NCI-H82 treated with DMSO at 0.1 percent for 48 hours (cell line): ENCODE data around the gene SEC16B.
"Not testable (repeated sequence)": the region's sequence is repeated elsewhere in the genome, so short reads cannot be mapped to it uniquely, and the experiment has no call there.

Source experiments
- DNase-seq: peaks from one replicate; lab custom pipeline; 2025; ENCODE audit not compliant: unreplicated experiment; lab: John Stamatoyannopoulos, UW

The SEC16B gene, protein sequence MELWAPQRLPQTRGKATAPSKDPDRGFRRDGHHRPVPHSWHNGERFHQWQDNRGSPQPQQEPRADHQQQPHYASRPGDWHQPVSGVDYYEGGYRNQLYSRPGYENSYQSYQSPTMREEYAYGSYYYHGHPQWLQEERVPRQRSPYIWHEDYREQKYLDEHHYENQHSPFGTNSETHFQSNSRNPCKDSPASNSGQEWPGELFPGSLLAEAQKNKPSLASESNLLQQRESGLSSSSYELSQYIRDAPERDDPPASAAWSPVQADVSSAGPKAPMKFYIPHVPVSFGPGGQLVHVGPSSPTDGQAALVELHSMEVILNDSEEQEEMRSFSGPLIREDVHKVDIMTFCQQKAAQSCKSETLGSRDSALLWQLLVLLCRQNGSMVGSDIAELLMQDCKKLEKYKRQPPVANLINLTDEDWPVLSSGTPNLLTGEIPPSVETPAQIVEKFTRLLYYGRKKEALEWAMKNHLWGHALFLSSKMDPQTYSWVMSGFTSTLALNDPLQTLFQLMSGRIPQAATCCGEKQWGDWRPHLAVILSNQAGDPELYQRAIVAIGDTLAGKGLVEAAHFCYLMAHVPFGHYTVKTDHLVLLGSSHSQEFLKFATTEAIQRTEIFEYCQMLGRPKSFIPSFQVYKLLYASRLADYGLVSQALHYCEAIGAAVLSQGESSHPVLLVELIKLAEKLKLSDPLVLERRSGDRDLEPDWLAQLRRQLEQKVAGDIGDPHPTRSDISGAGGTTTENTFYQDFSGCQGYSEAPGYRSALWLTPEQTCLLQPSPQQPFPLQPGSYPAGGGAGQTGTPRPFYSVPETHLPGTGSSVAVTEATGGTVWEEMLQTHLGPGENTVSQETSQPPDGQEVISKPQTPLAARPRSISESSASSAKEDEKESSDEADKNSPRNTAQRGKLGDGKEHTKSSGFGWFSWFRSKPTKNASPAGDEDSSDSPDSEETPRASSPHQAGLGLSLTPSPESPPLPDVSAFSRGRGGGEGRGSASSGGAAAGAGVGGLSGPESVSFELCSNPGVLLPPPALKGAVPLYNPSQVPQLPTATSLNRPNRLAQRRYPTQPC

DNA sequence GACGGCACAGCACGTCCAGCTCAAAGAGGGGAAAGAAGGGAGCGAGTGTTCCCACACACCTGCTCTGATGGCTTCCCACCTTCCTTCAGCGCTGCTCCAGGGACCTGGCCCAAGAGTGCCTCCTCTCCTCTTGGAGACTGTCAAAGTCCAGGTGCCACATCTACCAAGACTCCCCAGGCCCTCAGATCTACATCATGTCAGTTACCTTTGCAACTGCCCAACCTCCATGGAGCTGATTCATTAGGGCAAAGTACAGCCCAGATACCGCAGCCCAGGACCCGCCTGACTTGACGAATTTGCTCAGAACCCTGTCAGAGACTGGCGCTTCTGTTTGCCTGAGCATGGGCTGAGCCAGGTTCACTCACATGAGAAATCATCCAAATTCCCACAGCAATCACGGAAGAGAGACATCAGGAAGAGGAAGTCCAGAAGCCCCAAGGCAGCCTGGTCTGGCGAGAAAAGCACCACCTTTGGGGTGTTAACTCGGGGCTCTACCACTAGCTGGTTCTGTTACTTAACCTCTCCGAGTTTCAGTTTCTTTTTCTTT lies at the start of gene SEC16B:
SEC16B (minus strand) TSS at position 234 of the 547 bp plus-strand sequence. CDS start 2,077 bp downstream, outside the sequence.
- DNase-seq = no peak

DNA sequence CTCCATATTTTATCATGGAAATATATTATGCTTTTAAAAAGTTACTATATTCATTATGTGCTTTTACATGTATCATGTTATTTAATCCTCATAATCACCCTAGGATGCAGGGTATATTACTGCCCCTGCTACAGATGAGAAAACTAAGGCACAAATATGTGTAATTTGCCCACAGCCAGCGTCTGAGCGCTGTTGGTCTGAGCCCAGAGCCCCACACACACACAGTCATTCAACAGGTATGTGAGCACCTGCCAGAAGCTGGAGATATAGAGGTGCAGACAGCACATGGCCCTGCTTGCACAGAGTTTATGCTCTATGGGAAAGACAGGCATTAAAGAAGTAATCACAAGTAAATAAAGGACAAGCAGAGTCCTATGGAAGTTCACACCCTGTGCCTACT lies 49.8 kb upstream of the SEC16B start:
- DNase-seq = no peak

DNA sequence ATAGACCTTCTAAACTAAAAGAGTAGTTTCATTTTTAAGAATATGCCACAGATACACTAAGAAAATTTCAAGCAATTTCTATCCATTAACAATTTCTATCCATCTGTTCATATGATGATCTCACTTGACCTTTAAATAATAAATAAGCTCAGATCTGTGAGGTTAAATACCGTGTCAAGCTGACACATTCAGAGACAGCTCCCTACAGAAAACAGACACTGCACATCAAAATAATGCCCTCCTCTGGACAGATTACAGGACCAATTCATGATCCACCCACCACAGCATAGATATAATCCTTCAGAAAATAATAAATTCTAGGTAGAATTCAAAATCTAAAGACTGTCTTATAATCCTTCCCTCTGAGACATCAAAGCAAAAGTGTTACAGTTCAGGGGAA lies 49.4 kb upstream of the SEC16B start:
- no peak for DNase-seq

DNA sequence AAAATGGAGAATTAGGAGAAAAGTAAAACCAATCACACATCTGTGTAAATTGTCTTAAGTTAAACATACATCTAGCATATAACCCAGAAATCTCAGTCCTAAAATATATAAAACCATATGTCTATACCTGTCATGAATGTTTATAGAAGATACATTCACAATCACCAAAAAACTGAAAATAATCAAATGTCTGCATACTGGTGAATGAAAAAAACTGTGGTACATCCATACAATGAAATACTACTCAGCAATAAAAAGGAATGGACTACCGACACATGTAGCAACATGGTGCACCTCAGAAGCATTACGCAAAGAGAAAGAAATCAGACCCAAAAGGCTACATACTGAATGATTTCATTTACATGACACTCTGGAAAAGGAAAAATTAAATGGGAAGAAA lies 47.7 kb upstream of the SEC16B start:
- no peak for DNase-seq

DNA sequence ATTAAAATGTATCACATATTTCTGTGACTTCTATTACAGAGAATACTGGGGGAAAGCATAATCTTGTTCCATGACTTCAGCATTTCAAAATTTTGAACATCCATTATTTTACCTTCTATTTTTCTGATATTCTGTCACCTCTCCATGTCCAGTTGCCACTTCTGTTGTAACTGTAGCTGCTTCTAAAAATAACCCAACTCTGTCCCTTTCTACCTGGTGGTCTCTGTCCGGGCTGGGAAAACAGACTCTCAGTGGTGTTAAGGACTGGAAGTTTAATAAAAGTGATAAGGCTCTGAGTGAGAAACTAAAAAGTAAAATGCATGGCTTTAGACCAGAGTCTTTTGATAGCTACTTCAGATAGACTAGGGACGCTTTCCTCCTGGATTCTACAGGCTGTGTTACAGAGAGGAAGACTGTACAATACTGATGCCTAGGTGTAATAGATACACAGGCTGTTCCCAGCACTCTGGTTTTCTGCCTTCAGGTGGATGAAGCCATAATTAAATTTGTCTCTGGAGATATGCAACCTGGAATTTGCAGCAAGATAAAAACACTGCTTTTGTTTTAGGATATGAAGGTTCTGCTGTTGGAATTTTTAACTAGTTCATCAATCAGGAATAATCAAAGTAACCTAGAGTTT lies 42.1 kb upstream of the SEC16B start:
- DNase-seq = no peak

DNA sequence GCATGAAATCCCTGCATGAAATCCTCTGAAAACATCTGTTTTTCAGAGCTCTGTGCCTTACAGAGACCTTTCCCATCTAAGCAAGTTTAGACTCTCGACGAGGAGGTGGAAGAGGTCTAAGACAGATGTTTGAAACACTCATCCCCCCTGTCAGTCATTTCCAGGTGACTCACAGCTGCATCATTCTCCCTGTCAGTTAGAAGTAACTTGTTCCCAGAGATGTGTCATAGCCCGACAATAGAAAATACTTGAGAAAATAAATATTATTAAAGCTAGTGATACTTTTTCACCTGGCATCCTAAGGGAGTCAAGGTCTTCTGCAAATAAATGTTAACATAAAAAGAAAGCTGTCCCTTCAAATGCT lies 41.6 kb upstream of the SEC16B start:
- DNase-seq = no peak

DNA sequence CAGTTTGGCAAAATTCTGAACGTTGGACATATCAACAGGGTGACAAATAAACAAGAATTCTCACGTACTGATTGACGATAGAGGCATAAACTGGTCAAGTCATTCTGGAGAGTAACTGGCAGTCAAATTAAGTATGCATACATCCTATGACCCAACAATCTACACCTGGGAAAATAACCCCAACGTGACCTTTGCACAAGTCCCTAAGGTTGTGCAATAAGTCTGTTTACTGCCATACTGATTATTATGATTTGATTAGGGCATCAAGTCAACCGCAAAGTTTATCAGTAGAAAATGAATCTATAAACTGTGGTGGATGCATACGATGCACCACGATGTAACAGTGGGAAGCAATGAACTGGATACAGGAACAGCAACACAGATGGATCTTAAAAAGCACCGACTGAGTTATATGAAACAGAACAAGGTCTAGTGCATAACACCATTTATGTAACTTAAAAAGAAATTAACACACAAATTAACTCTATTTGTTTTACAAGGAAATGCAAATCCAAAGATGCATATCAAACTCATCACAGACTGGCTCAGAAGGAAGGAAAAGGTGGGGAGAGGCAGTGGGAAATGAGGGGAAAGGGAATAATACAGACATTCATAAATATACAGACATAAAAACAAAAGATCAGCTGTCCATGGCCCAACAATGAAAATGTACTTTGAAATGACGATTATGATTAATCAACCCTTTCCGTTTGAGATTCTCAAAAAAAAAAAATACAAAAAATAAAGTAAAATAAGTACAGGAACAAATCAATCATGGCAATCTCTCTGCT lies 41.0 kb upstream of the SEC16B start:
- DNase-seq = no peak

DNA sequence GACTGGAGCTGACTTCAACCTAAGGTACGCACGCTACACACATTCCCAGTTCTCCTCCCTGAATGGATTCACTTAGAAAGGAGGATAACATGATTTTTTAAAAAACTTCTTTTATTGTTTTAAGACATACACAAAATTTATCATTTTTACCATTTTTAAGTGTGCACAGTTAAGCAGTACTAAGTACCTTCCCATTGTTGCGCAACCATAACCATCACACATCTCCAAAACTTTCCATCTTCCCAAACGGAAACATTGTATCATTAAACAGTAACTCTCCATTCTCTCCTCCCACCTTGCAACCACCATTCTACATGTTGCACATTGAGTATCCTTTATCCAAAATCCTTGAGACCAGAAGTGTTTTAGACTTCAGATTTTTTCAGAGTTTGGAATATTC lies 36.2 kb upstream of the SEC16B start:
- DNase-seq = no peak

DNA sequence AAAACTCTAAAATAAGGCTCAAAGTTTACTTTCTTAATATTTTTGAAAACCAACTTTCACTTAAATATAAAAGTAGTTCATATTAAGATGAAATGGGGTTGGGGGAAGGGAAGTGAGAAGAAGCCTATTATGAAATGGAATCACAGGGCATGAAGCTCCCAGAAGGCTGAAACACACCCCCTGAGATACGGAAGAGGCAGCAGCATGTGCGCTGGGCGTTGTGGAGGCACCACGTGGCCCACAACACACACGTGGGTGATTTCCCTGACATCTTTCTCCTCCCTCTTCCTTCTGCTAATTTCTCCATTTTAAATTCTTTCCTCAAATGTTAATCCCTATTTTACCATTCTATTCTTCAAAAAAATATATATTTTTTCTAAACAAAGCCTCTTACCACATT lies 35.6 kb upstream of the SEC16B start:
- DNase-seq = no peak

DNA sequence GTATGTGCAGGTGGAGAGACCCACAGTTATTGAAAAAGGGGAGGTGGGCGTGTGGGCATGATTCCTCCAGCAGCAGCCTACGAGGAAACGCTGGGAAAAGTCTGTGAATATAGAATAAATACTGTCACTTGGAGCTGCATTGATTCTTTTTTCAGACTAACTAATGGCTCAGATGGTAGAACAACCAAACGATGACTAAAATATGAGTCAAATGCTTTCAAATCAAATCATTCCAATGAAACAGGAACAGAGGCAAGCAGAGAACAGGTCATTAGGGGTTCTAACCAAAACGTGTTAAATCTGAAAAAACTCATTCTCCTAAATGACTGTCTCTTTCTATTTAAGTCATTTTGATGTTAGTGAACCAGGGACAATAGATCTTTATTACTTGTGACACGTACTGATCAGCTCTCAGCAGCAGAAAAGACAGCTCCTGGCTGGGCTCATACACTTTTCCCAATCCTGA lies 35.1 kb upstream of the SEC16B start:
- no peak for DNase-seq

DNA sequence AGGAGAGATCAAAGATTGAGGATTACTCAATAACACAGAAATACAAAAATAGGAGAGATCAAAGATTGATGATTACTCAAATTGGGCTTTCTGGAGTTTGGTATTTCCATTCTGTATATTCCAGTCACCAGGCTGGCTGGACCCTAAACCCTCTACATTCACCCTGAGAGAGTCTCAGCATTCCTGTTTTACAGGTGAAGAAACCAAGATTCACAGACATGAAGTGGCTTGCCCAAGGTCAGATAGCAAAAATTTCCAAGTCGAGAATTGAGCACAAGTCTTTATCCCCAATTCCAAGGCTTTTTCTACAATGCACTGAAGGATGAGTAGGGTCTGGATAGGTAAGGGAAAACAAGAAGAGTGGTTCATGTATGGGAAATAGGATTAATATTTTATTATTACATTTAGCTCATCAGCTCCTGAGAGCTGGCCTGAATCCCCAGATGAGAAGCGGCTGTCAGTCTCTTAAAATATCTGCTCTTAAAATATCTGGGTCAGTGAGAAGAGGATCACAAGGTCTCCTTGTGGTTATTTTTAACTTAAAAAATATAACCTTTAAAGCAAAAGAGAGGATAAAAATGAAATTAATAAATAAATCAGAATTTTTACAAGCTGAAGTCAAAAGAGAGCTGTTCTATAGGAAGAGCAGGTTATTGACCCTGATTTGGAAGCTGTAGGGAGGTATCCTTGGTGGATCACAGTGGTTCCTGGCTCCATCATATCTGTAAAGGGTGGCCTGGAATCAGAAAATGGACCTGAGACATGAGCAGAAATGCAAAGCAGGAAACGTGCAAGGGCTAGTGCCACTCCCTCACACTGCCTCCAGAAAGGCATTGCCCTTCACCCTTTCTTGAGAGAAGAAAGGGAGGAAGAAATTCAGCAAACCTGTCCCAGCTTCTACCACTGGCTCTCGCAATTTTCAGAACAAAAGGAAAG lies 29.1 kb upstream of the SEC16B start:
- no peak for DNase-seq

DNA sequence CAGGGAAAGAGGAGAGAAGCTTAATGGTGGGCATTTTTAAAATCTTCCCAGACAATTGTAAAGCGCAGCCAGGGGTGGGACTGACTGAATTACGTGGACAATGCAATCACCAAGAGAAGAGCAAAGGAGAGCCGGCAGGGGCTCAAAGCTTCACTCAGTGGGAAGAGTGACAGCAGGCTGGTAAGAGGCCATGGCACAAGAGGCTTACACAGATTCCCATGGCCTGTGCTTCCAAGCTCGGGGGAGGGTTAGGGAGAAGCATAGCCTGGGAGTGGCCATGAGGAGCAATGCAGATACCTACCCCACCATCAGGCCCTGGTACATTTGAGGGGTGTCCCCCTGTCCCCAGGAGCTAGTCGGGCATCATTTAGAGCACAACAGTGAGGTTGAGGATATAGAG lies 27.1 kb upstream of the SEC16B start:
- DNase-seq = no peak

DNA sequence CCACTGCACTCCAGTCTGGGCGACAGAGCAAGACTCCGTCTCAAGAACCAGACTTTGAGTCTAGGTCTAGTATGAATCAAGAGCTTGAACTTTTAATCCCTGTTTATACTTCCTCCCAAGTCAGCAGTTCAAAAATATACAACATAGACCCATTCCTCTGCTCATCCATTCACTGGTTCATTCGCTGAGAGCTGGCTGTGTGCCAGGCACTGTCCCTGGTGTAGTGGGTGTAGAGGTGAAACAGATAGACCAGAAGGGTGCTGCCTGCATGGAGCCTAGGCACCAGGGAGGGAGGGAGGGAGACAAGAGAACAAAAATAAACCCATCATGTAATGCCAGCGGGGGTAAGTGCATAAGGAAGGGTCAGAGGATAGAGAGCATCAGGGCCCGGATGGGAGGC lies 25.5 kb upstream of the SEC16B start:
- no peak for DNase-seq

DNA sequence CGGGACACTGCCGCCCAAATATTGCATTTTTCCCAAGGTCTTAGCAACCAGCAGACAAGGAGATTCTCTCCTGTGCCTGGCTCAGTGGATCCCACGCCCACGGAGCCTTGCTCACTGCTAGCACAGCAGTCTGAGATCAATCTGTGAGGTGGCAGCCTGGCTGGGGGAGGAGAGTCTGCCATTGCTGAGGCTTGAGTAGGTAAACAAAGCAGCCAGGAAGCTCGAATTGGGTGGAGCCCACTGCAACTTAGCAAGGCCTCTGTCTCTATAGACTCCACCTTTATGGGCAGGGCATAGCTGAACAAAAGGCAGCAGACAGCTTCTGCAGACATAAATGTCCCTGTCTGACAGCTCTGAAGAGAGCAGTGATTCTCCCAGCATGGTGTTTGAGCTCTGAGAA lies 16.4 kb upstream of the SEC16B start:
- not testable (repeated sequence) for DNase-seq

DNA sequence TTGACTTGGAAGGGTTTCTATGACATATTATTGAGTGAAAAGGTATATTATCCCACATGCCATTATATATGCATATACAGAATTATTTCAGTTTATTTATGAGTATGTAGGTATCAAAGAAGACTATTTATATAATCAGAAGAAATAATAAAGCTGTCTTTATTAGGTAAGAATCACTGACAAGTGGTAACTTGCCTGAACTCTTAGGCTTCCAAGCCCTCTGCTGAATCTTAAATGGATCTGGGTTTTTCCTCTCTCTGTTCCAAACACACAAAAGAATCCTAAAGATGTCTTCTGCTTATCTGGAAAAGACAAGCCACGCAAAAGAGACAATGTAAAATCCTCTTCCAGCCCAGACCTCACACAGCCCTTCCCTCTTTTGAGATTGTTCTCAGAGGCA lies 14.9 kb upstream of the SEC16B start:
- no peak for DNase-seq

DNA sequence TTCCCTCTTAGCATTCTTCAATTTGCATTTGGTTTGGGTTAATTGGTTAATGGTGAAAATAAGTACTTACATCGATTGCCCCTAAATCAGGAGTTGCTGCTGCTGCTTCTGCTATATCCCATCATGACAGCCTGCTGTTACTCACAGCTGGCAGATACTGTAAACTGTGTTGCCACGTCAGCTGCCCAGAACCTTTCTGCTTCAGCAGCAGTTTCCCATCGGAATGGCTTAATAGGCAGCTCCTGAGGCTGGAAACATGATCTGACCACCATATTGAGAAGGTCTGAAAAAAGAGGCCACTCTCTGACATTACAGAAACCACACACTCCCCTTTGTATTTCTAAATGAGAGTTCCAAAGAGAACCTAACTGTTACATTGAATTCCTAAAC lies 14.3 kb upstream of the SEC16B start:
- peak; percentile 26 for DNase-seq

DNA sequence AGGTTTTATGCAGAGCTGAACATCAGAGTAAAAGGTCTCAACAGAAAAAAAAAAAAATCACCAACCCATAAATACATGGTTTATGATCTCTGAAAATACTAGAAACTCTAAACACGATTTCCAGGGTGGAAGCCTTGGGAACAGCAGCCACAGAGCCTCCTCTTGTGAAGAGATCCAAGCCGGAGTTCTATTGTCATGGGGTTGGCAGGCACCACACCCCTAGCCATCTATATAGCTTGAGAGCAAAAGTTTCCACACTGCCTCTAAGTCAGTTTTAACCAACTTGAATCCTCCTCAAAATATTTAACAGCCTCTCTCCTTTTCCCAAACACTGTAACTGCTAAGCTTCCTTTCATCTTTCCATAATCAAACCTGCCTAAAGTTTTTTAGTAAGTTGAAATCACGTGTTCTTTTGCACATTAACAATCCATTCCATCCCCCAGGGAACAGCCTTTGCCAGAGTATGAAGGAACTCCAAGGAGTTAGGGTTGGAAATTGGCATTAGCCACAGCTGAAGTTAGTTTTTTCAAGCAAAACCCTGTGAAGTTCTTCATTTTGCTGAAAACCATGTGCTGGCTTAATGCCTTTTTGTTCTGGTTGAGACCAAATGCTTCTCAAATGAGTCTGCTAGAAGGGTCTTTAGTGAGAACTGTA lies 13.8 kb upstream of the SEC16B start:
- DNase-seq = no peak

DNA sequence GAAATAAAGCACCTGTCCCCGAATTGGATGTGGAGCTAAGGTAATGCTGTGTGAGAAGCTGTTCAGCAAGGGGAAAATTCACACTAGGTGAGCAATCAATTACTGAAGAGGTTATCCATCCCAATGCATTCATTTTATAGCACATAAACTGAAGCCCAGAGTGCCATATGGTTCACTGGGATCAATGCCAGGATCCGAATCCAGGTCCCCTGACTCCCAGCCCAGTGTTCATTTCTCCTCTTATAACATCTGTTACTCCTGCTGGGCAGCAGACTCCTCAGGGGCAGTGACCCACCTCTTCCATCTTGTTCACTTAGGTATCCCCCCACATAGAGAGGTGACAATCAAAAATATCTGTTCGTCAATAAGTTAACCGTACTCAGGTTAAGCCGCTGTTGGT lies 13.2 kb upstream of the SEC16B start:
- no peak for DNase-seq

DNA sequence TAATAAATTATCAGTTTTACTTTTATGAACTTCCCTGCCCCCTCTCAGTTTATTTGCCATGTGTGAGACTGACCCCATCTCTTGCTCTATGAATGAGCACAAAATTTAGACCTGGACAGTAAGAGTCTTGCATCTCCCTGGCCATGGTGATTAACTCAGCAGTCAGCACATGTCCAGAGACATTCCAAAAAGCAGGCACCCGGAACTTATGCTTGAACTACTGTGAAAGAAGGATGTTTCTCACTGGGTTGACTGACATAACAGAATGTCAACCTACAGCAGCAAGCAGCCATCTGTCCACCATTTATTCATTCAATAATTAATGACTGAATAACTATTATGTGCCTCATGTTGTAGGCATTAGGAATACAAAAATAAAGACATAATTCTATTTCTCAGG lies 11.3 kb upstream of the SEC16B start:
- no peak for DNase-seq
